Upper lobe of right lung (tissue), 1 donor: ENCODE results near the gene ERAP2. TPM values are rescaled to one million over a fixed set of nuclear protein-coding genes. Genes with fewer than 3 reads are reported as not detected.
A peak's percentile ranks its signal among the peaks of the same experiment; 100 is the strongest.

Experiments
- ATAC-seq: fragments of 200-7000 bp; cut with Tn5 transposase; one replicate; pipeline ENCODE4 v1.9.1; 2020; ENCODE audit warnings: mild to moderate bottlenecking, moderate library complexity
- DNase-seq: peaks from one replicate; pipeline ENCODE4 v3.0.0-alpha.2; 2020
- H3K27ac ChIP-seq: fragments of 200-600 bp; one replicate; pipeline ENCODE4 v1.8.0; 2022
- H3K27me3 ChIP-seq: fragments of 200-600 bp; one replicate; pipeline ENCODE4 v1.8.0; 2022; ENCODE audit warnings: mild to moderate bottlenecking
- H3K36me3 ChIP-seq: fragments of 200-600 bp; one replicate; pipeline ENCODE4 v1.8.0; 2022
- H3K4me1 ChIP-seq: fragments of 200-600 bp; one replicate; pipeline ENCODE4 v1.8.0; 2022
- H3K4me3 ChIP-seq: fragments of 200-600 bp; one replicate; pipeline ENCODE4 v1.8.0; 2022; ENCODE audit warnings: mild to moderate bottlenecking
- H3K9me3 ChIP-seq: fragments of 200-600 bp; one replicate; pipeline ENCODE4 v1.8.0; 2022
- CTCF ChIP-seq: fragments of 200-600 bp; IDR thresholded peaks from one replicate; pipeline ENCODE4 v1.8.0; 2022; ENCODE audit warnings: antibody characterized with exemption
- intact Hi-C: fragments of 100-400 bp; cut with DNase I; formaldehyde crosslinking; loops from one replicate; pipeline ENCODE4 v1.11.0; 2022
- total RNA-seq: library from RNA; stranded (reverse); fragmentation: NEBNext Ultra II Directional; extraction: Animal tissue kit (Norgen Biotek cat#: 25700); gene quantifications from one replicate; pipeline ENCODE4 v1.2.1, GENCODE V29; 2021
- donor health status: DM: no; HTN: yes; CAD: no; lungs with severe emphysema.

ERAP2 gene
- total RNA-seq, 1 donor from 2014 or later = 26.9 TPM

- Histone ChIP-seq H3K27ac (no peak overlapping the region), H3K27me3 (no peaks in the 10 kb centered on the region), H3K4me1 (peaks cover 28% of the 10 kb centered on the region), H3K4me3 (no peak overlapping the region), H3K9me3 (no peaks in the 10 kb centered on the region), H3K36me3 (no peaks in the 10 kb centered on the region)
- DNase-seq = no peak
- ATAC-seq = peak; percentile 48
- intact Hi-C loops = no loop called here
- no peak for TF ChIP-seq CTCF
Observed at GRCh38 chr5:96957254-96958049, 81.2 kb downstream of the ERAP2 start.

- DNase-seq (no peak), ATAC-seq (no peak)
- Histone ChIP-seq H3K27ac (no peak overlapping the region), H3K4me3 (no peak overlapping the region), H3K36me3 (no peaks in the 10 kb centered on the region), H3K4me1 (peaks cover 42% of the 10 kb centered on the region), H3K9me3 (no peaks in the 10 kb centered on the region), H3K27me3 (no peaks in the 10 kb centered on the region)
- intact Hi-C loops = no loop called here
- TF ChIP-seq CTCF = no peak
Observed at GRCh38 chr5:96958977-96959376, 82.7 kb downstream of the ERAP2 start.

- Histone ChIP-seq H3K9me3 (no peaks in the 10 kb centered on the region), H3K27me3 (no peaks in the 10 kb centered on the region), H3K27ac (no peak overlapping the region), H3K4me3 (no peak overlapping the region), H3K4me1 (peaks cover 42% of the 10 kb centered on the region), H3K36me3 (no peaks in the 10 kb centered on the region)
- TF ChIP-seq CTCF = no peak
- intact Hi-C loops = no loop called here
- no peak for DNase-seq
- peak; percentile 38 for ATAC-seq
Observed at GRCh38 chr5:96961053-96961452, 84.8 kb downstream of the ERAP2 start.

DNA sequence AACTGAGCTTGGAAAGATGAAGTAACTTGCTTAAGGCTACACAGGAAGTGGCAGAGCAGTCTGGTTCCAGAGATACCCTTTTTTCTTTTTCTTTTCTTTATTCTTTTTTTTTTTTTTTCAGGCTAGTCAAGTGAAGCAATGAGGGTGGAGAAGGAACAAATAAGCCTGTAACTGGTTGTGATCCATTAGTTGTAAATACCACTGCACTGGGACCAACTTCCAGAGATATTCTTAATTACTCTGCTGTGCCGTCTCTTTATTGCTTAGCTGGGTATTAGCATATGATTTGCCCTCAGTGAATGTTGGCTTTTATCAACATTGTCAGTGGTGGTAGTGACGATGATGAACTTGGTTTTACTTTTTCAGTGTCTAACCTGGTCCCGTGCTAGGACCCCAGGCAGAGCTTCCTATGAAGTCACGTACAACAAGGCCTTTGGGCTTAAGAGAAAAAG, 86.3 kb downstream of the ERAP2 start:
- intact Hi-C loops = no loop called here
- H3K4me1 ChIP-seq = peaks cover 42% of the 10 kb centered on the region
- peak overlapping the region; percentile 40 for H3K27ac ChIP-seq
- no peaks in the 10 kb centered on the region for H3K27me3 ChIP-seq
- no peaks in the 10 kb centered on the region for H3K9me3 ChIP-seq
- no peak for TF ChIP-seq CTCF
- H3K4me3 ChIP-seq = no peak overlapping the region
- ATAC-seq = no peak
- DNase-seq = no peak
- H3K36me3 ChIP-seq = no peaks in the 10 kb centered on the region

DNA sequence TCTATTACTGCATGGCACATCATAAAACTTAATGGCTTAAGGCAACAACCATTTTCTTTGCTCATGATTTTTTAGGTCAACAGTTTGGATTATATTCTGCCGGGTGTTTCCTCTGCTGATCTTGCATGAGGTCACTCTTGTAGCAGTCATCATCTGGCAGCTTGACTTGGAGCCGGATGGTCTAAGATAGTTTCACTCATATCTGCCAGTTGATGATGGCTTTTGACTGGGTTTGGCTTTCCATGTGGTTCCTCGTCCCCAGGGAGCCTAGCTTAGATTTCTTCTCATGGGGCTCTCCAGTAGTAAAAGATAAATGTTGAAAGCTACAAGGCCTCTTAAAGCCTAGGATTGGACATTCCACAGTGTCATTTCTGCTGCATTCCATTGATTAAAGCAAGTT, 87.0 kb downstream of the ERAP2 start:
- H3K9me3 ChIP-seq = no peaks in the 10 kb centered on the region
- no peak overlapping the region for H3K4me3 ChIP-seq
- no peaks in the 10 kb centered on the region for H3K36me3 ChIP-seq
- peak; percentile 70 for ATAC-seq
- intact Hi-C loops = no loop called here
- H3K4me1 ChIP-seq = peaks cover 41% of the 10 kb centered on the region
- H3K27ac ChIP-seq = no peak overlapping the region
- no peak for DNase-seq
- no peaks in the 10 kb centered on the region for H3K27me3 ChIP-seq
- no peak for TF ChIP-seq CTCF
